Parathyroid adenoma (tissue), 2 donors: ENCODE results near the gene SEBOX.
A peak's percentile ranks its signal among the peaks of the same experiment; 100 is the strongest.

Source experiments
- H2AFZ ChIP-seq: fragments of 300-600 bp; sonication (generic); one replicate; pipeline ENCODE4 v1.7.0; 2017; ENCODE audit warnings: antibody characterized with exemption, mild to moderate bottlenecking
- H3K27ac ChIP-seq: fragments of 300-600 bp; sonication (generic); one replicate; pipeline ENCODE4 v1.7.0; 2017
- H3K27me3 ChIP-seq: fragments of 300-600 bp; sonication (generic); one replicate; pipeline ENCODE4 v1.7.0; 2017; ENCODE audit warnings: low read length; ENCODE audit not compliant: control insufficient read depth, insufficient read depth
- H3K36me3 ChIP-seq: fragments of 300-600 bp; sonication (generic); one replicate; pipeline ENCODE4 v1.7.0; 2017; ENCODE audit warnings: low read length; ENCODE audit not compliant: control insufficient read depth, insufficient read depth
- H3K4me1 ChIP-seq: fragments of 300-600 bp; sonication (generic); one replicate; pipeline ENCODE4 v1.7.0; 2017; ENCODE audit warnings: control low read depth
- H3K4me2 ChIP-seq: fragments of 300-600 bp; sonication (generic); one replicate; pipeline ENCODE4 v1.7.0; 2017; ENCODE audit warnings: low read length
- H3K4me3 ChIP-seq: fragments of 300-600 bp; sonication (generic); one replicate; pipeline ENCODE4 v1.7.0; 2017; ENCODE audit warnings: low read depth, low read length
- H3K79me2 ChIP-seq: fragments of 300-600 bp; sonication (generic); one replicate; pipeline ENCODE4 v1.7.0; 2017; ENCODE audit warnings: control low read depth
- H3K9ac ChIP-seq: fragments of 300-600 bp; sonication (generic); one replicate; pipeline ENCODE4 v1.7.0; 2017; ENCODE audit warnings: mild to moderate bottlenecking
- H3K9me3 ChIP-seq: fragments of 300-600 bp; sonication (generic); one replicate; pipeline ENCODE4 v1.7.0; 2017; ENCODE audit warnings: low read length; ENCODE audit not compliant: control insufficient read depth
- TF ChIP-seq, protein P1 (sequence below): fragments of 300-600 bp; sonication (generic); IDR thresholded peaks from one replicate; pipeline ENCODE4 v1.7.0; 2017; ENCODE audit warnings: antibody characterized with exemption, mild to moderate bottlenecking
- donor health status: primary hyperparathyroidism.

The SEBOX gene

DNA sequence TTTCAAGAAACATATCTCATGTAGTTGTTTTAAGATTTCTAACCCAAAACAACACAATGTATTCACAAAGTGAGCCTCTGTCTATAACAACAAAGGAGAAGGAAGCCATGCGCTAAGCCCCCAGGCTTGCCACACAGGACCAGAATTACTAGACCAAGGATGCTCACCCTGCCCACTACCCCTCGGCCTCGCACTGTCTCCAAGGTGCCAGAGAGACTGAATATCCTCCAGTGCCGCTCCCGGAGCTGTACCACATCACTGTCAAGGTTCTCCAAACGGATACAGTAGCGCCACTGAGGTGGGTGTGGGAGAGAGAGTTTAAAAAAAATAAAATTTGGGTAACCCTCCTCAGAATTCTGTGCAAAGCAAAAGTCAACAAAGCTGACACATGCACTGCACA lies 14.7 kb downstream of the SEBOX start:
- Histone ChIP-seq H3K4me3 (no peak overlapping the region), H3K4me2 (no peak overlapping the region), H3K27ac (no peak overlapping the region), H3K9ac (no peak overlapping the region), H2AFZ (no peak overlapping the region), H3K9me3 (no peaks in the 10 kb centered on the region), H3K27me3 (no peaks in the 10 kb centered on the region), H3K4me1 (peaks cover 18% of the 10 kb centered on the region), H3K36me3 (no peaks in the 10 kb centered on the region), H3K79me2 (no peaks in the 10 kb centered on the region)
- TF ChIP-seq, protein P1, sequence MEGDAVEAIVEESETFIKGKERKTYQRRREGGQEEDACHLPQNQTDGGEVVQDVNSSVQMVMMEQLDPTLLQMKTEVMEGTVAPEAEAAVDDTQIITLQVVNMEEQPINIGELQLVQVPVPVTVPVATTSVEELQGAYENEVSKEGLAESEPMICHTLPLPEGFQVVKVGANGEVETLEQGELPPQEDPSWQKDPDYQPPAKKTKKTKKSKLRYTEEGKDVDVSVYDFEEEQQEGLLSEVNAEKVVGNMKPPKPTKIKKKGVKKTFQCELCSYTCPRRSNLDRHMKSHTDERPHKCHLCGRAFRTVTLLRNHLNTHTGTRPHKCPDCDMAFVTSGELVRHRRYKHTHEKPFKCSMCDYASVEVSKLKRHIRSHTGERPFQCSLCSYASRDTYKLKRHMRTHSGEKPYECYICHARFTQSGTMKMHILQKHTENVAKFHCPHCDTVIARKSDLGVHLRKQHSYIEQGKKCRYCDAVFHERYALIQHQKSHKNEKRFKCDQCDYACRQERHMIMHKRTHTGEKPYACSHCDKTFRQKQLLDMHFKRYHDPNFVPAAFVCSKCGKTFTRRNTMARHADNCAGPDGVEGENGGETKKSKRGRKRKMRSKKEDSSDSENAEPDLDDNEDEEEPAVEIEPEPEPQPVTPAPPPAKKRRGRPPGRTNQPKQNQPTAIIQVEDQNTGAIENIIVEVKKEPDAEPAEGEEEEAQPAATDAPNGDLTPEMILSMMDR: no peak

DNA sequence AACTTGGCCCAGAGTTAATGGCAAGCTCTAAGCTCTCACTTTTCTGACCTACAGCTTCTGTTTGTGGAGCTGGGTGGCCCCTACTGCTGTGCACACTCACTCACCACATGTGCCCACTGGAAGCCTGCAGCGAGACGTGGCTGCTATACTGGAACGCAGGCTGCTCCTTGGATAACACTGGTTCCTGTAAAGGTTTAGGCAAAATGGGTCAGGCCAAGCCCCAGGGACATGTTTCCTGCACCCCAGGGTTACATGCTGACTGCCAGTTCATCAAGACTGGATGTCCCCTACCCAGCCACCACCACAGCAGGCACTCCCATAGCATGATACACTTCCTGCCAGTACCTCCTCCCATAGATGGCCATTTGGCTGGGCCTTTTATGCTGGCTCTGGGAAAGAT lies 16.0 kb downstream of the SEBOX start:
- Histone ChIP-seq H3K4me3 (no peak overlapping the region), H3K9me3 (no peaks in the 10 kb centered on the region), H3K27me3 (no peaks in the 10 kb centered on the region), H3K36me3 (no peaks in the 10 kb centered on the region), H3K4me1 (peaks cover 20% of the 10 kb centered on the region), H2AFZ (no peak overlapping the region), H3K27ac (no peak overlapping the region), H3K9ac (no peak overlapping the region), H3K79me2 (no peaks in the 10 kb centered on the region), H3K4me2 (no peak overlapping the region)
- TF ChIP-seq, protein P1: no peak

DNA sequence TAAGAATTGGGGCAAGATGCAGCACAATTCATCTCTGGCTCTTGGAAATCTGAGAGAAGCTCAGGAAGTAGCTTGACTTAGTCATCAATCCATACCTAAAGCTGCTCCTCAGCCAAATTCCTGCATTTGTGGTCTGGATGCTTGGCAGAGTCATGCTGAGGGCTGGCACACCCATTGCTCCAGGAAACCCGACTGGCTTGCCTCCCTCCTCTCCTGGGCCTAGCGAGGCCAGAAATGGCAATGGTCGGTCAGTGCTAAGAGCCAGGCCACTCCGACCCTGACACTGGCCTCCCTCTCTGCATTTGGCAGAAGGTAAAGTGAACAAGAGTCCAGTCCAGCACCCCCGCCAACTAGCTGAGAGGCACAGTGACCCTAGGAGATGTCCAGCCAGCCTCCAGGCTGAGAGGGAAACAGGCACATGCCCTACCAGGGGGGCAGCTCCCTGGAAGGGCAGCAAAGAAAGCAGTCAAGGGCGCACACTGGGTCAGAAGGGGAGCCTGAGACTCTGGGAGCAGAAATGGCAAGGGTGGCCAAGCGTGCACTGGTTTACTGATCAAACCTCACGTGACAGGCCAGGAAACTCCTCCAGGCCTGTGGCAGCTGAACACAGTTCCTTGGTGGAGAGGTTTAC lies 17.6 kb downstream of the SEBOX start:
- Histone ChIP-seq H3K27ac (no peak overlapping the region), H3K27me3 (no peaks in the 10 kb centered on the region), H3K9me3 (no peaks in the 10 kb centered on the region), H3K4me3 (no peak overlapping the region), H3K36me3 (no peaks in the 10 kb centered on the region), H3K79me2 (no peaks in the 10 kb centered on the region), H2AFZ (no peak overlapping the region), H3K9ac (no peak overlapping the region), H3K4me1 (peaks cover 20% of the 10 kb centered on the region), H3K4me2 (no peak overlapping the region)
- TF ChIP-seq, protein P1: no peak

DNA sequence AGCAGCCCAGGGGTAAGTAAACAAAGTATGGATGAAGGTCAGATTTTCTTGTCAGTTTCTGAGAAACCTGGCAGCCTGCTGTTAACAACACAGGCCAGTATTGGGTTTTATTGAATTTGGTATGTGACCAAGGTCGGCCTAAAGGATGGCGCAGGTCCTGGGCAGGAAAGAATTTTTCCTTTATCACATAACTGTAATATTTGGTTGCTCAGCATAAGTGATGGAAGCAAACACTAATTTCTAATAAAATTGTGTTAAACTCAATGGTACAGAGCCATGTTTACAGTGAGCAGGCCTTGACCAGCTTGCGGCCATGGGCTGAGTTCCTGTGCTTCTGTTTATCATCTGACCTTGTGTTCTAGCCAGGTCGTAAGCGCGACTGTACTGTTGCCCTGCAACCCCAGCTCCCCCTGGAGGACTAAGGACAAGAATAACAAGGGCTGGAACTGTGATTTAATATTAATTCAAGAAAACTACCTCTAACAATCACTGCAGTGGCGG lies 18.2 kb downstream of the SEBOX start:
- TF ChIP-seq, protein P1: peak; percentile 32
- Histone ChIP-seq H3K79me2 (no peaks in the 10 kb centered on the region), H2AFZ (no peak overlapping the region), H3K9ac (no peak overlapping the region), H3K9me3 (no peaks in the 10 kb centered on the region), H3K4me1 (peaks cover 20% of the 10 kb centered on the region), H3K27ac (peak overlapping the region; percentile 37), H3K4me2 (no peak overlapping the region), H3K4me3 (no peak overlapping the region), H3K27me3 (no peaks in the 10 kb centered on the region), H3K36me3 (no peaks in the 10 kb centered on the region)

DNA sequence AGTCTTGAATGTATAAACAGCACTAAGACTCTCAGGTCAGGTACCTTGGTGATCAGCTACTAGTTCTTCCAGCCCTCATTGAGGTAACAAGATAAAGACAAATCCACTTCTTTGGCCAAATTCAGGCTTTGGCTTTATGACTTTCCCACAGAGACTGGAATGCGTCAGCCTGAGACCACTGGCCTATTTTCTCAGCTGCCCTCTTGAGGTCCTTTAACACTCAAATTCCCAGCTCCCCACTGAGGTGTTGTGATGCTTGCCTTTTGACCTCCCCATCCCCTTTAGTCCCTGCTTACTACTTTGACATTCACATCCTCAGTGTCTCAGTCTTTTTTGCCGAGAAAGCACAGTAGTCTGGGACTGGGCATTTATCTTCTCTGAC lies 18.8 kb downstream of the SEBOX start:
- no peak overlapping the region for H2AFZ ChIP-seq
- H3K27me3 ChIP-seq: no peaks in the 10 kb centered on the region
- no peaks in the 10 kb centered on the region for H3K79me2 ChIP-seq
- no peaks in the 10 kb centered on the region for H3K36me3 ChIP-seq
- H3K4me3 ChIP-seq: no peak overlapping the region
- peak overlapping the region; percentile 37 for H3K27ac ChIP-seq
- H3K4me1 ChIP-seq: peaks cover 20% of the 10 kb centered on the region
- TF ChIP-seq, protein P1: no peak
- H3K9ac ChIP-seq: no peak overlapping the region
- H3K9me3 ChIP-seq: no peaks in the 10 kb centered on the region
- H3K4me2 ChIP-seq: no peak overlapping the region
